Activated naive CD4-positive, alpha-beta T cell treated with anti-CD3 and anti-CD28 coated beads, Interleukin-2, amount 10 ng/mL, durations not matched to agents 7 days and 5 days (primary cell): ENCODE results near the gene DHX29.

Source experiments
- CTCF ChIA-PET: fragments of 350-600 bp; sonication (Branson Sonifier 250); formaldehyde crosslinking; loops from one replicate; lab custom pipeline; 2021; ENCODE audit warnings: antibody characterized with exemption; lab: Charles Lee
- DNase-seq: peaks from one replicate; pipeline ENCODE4 v3.0.0-alpha.2; 2020
- H3K27ac Mint-ChIP-seq: one replicate; pipeline ENCODE4 v1.8.0; 2021; ENCODE audit warnings: mild to moderate bottlenecking, moderate library complexity, mixed read lengths
- H3K27me3 Mint-ChIP-seq: one replicate; pipeline ENCODE4 v1.8.0; 2021; ENCODE audit warnings: mild to moderate bottlenecking, mixed read lengths
- H3K36me3 Mint-ChIP-seq: one replicate; pipeline ENCODE4 v1.8.0; 2021; ENCODE audit warnings: mixed read lengths
- H3K4me1 Mint-ChIP-seq: one replicate; pipeline ENCODE4 v1.8.0; 2021; ENCODE audit warnings: mixed read lengths
- H3K4me3 Mint-ChIP-seq: one replicate; pipeline ENCODE4 v1.8.0; 2021; ENCODE audit warnings: mild to moderate bottlenecking, moderate library complexity, mixed read lengths
- H3K9me3 Mint-ChIP-seq: one replicate; pipeline ENCODE4 v1.8.0; 2021; ENCODE audit warnings: mixed read lengths

DHX29 gene

GRCh38 chr5:55307383-55308253 lies at the start of gene DHX29, which contains the start of gene MTREX:
Gene DHX29 (minus strand): TSS chr5:55307694. CDS start chr5:55307573, 121 bp downstream.
Gene MTREX (plus strand): TSS chr5:55307989. CDS start chr5:55308014, 25 bp downstream.
- Mint-ChIP-seq H3K36me3 (peaks cover 21% of the 10 kb centered on the region), H3K4me1 (peaks cover 25% of the 10 kb centered on the region), H3K27me3 (no peaks in the 10 kb centered on the region), H3K9me3 (no peaks in the 10 kb centered on the region), H3K27ac (no peak within 1 kb of the TSS), H3K4me3 (no peak within 1 kb of the TSS)
- peak; percentile 92 for DNase-seq
- CTCF ChIA-PET, result interaction anchor here (0.6 to 2.1 kb wide), 3 partner anchors 135 to 401 kb away, joined by 3 to 6 read pairs (median 3); no protein-coding TSS in a partner anchor

DNA sequence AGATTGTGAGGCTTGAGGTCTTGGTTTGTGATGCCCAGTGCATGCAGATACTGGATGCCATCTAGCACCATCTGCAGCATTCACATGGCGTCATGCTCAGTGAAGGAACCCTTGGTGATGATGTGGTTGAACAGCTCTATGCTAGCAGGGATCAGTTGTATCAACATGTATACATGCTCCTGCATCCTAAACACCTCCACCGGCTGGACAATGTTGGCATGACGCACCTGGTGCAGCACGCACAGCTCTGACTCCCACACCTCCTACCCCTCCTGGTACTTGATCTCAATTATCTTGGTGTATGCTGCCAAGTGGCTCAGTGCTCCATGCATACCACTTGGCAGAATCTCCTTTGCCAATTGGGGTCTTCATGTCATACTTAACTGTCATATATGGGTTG lies 49.4 kb upstream of the DHX29 start:
- Mint-ChIP-seq H3K36me3 (peaks cover 49% of the 10 kb centered on the region), H3K27me3 (no peaks in the 10 kb centered on the region), H3K27ac (no peak overlapping the region), H3K9me3 (no peaks in the 10 kb centered on the region), H3K4me1 (no peaks in the 10 kb centered on the region), H3K4me3 (no peak overlapping the region)
- CTCF ChIA-PET, result interaction anchor here (0.5 kb wide), 1 partner anchor 160 kb away, joined by 3 read pairs; no protein-coding TSS in a partner anchor
- DNase-seq, result no peak

DNA sequence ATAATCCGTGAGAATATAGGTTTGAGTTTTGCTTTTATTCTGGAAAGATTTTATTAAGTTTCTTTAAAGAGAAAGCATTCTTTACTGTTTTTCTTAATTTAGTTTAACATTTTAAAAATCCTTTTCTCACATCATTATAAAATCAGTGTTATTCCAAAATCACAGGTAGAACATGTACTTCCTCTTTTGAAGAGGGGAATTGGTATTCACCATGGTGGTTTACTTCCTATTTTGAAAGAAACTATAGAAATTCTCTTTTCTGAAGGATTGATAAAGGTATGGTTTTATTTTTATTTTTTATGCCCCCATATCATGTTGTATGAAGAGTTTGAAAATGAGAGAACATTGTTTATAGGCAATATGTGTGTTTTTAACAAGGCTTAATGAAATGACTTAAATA lies 43.3 kb upstream of the DHX29 start:
- Mint-ChIP-seq H3K27me3 (no peaks in the 10 kb centered on the region), H3K4me3 (no peak overlapping the region), H3K9me3 (peaks cover 3% of the 10 kb centered on the region), H3K4me1 (peaks cover 4% of the 10 kb centered on the region), H3K27ac (no peak overlapping the region), H3K36me3 (peaks cover 57% of the 10 kb centered on the region)
- CTCF ChIA-PET, result no interaction called here
- DNase-seq, result no peak

GRCh38 chr5:55347786-55348185 lies 40.3 kb upstream of the DHX29 start:
- Mint-ChIP-seq H3K4me1 (peaks cover 6% of the 10 kb centered on the region), H3K27ac (no peak overlapping the region), H3K4me3 (no peak overlapping the region), H3K9me3 (peaks cover 3% of the 10 kb centered on the region), H3K36me3 (peaks cover 61% of the 10 kb centered on the region), H3K27me3 (no peaks in the 10 kb centered on the region)
- no peak for DNase-seq
- CTCF ChIA-PET, result interaction anchor here (2.2 kb wide), 1 partner anchor 344 kb away, joined by 6 read pairs; no protein-coding TSS in a partner anchor

- peaks cover 6% of the 10 kb centered on the region for H3K4me1 Mint-ChIP-seq
- H3K27ac Mint-ChIP-seq, result no peak overlapping the region
- H3K27me3 Mint-ChIP-seq, result no peaks in the 10 kb centered on the region
- H3K9me3 Mint-ChIP-seq, result peaks cover 3% of the 10 kb centered on the region
- no peak overlapping the region for H3K4me3 Mint-ChIP-seq
- no peak for DNase-seq
- CTCF ChIA-PET, result interaction anchor here (0.7 kb wide), 1 partner anchor 17 kb away, joined by 3 read pairs; no protein-coding TSS in a partner anchor
- H3K36me3 Mint-ChIP-seq, result peaks cover 58% of the 10 kb centered on the region
These were observed 37.8 kb upstream of the DHX29 start for GRCh38 chr5:55345327-55345726.

- Mint-ChIP-seq H3K36me3 (peaks cover 53% of the 10 kb centered on the region), H3K27me3 (no peaks in the 10 kb centered on the region), H3K4me1 (peaks cover 6% of the 10 kb centered on the region), H3K4me3 (no peak overlapping the region), H3K9me3 (peaks cover 3% of the 10 kb centered on the region), H3K27ac (no peak overlapping the region)
- peak; percentile 77 for DNase-seq
- CTCF ChIA-PET, result interaction anchor here (0.9 to 2.7 kb wide), 2 partner anchors 347 to 357 kb away, joined by 3 to 14 read pairs; no protein-coding TSS in a partner anchor
These were observed 37.0 kb upstream of the DHX29 start for GRCh38 chr5:55344392-55344992.

DNA sequence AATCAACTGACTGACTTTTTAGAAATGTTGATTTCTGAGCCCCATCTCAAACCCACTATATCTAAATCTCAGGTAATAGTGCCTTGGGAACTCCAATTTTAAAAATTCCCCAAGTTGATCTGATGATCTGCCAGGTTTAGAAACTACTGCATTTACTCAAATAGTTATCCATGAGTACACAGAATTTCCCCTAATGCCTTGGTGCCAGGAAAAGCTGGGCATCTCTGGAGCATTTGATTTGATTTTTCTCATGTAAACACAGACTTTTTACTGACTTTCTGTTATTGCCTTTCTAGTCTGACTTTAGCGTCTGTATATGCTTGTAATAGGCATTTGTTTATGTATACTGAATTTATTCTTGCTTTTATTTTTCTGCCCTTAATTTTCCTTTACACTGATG lies 36.1 kb upstream of the DHX29 start:
- H3K9me3 Mint-ChIP-seq, result peaks cover 3% of the 10 kb centered on the region
- H3K4me1 Mint-ChIP-seq, result peaks cover 10% of the 10 kb centered on the region
- no peak overlapping the region for H3K4me3 Mint-ChIP-seq
- H3K27me3 Mint-ChIP-seq, result no peaks in the 10 kb centered on the region
- peaks cover 52% of the 10 kb centered on the region for H3K36me3 Mint-ChIP-seq
- H3K27ac Mint-ChIP-seq, result no peak overlapping the region
- CTCF ChIA-PET, result interaction anchor here (0.6 to 2.7 kb wide), 7 partner anchors 11 to 1071 kb away, joined by 3 to 14 read pairs (median 3); no protein-coding TSS in a partner anchor
- DNase-seq, result no peak

DNA sequence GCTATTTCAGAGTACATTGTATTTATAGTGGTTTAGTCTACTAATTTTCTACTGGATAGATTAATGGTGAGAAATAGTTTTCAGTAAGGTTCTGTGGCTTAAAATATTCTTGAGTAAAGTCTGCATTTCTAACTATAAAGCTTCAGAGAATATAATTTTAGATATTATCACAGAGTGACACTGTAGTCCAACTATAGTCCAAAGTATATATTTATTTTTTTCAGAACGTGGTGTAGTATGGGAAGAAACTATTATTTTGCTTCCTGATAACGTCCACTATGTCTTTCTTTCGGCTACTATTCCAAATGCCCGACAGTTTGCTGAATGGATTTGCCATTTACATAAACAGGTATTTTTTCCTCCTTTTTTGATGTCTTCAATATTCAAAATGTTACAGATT lies 35.6 kb upstream of the DHX29 start:
- peaks cover 3% of the 10 kb centered on the region for H3K9me3 Mint-ChIP-seq
- CTCF ChIA-PET, result interaction anchor here (0.6 to 2.7 kb wide), 6 partner anchors 11 to 349 kb away, joined by 3 to 14 read pairs (median 4); no protein-coding TSS in a partner anchor
- H3K4me1 Mint-ChIP-seq, result peaks cover 14% of the 10 kb centered on the region
- DNase-seq, result no peak
- no peak overlapping the region for H3K4me3 Mint-ChIP-seq
- H3K27me3 Mint-ChIP-seq, result no peaks in the 10 kb centered on the region
- peaks cover 47% of the 10 kb centered on the region for H3K36me3 Mint-ChIP-seq
- H3K27ac Mint-ChIP-seq, result no peak overlapping the region

- no peaks in the 10 kb centered on the region for H3K9me3 Mint-ChIP-seq
- H3K27me3 Mint-ChIP-seq, result no peaks in the 10 kb centered on the region
- no peak overlapping the region for H3K4me3 Mint-ChIP-seq
- H3K4me1 Mint-ChIP-seq, result peaks cover 14% of the 10 kb centered on the region
- peak overlapping the region; percentile 45 for H3K27ac Mint-ChIP-seq
- H3K36me3 Mint-ChIP-seq, result peaks cover 31% of the 10 kb centered on the region
- CTCF ChIA-PET, result interaction anchor here (0.6 kb wide), 1 partner anchor 855 kb away, joined by 3 read pairs; no protein-coding TSS in a partner anchor
- DNase-seq, result no peak
These were observed 31.3 kb upstream of the DHX29 start for GRCh38 chr5:55338810-55339243.

DNA sequence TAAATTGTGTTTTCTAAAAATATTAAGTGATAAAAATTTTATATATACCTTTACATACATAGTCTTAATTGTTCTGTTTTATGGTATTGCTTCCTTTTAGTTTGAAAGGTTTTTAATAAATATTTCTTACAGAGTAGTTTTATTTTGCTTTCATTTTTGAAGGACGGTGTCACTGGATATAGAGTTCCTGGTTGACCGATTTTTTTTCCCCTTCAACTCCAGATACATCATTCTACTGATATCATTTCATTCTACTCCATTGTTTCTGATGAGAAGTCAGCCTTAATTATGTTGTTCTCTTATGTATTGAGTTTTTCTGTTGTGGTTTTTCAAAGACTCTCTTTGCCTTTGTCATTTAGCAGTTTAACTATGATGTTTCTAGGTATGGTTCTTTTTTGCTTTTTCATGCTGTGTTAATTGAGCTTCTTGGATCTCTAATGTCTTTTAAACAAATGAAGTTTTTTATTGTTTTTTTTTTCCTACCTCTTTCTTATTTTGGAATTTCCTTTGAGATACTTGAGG lies 30.7 kb upstream of the DHX29 start:
- H3K36me3 Mint-ChIP-seq, result peaks cover 28% of the 10 kb centered on the region
- no peak overlapping the region for H3K4me3 Mint-ChIP-seq
- no peak for DNase-seq
- peaks cover 14% of the 10 kb centered on the region for H3K4me1 Mint-ChIP-seq
- CTCF ChIA-PET, result no interaction called here
- no peaks in the 10 kb centered on the region for H3K27me3 Mint-ChIP-seq
- H3K27ac Mint-ChIP-seq, result no peak overlapping the region
- no peaks in the 10 kb centered on the region for H3K9me3 Mint-ChIP-seq

DNA sequence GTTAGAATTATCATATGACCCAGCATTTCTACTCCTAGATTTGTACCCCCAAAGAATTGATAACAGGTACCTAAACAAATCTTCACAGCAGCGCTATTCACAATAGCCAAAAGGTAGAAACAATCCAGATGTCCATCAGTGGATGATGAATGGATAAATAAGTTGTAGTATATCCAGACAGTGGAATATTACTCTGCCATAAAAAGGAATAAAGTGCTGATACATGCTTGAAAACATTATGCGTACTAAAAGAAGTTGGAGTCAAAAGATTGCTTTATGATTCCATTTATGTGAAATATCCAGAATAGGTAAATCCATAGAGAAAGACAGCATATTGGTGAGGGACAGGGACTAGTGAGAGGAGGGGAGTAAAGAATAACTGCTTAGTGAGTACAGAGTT lies 26.3 kb upstream of the DHX29 start:
- CTCF ChIA-PET, result no interaction called here
- no peaks in the 10 kb centered on the region for H3K9me3 Mint-ChIP-seq
- H3K36me3 Mint-ChIP-seq, result peaks cover 35% of the 10 kb centered on the region
- H3K4me1 Mint-ChIP-seq, result peaks cover 16% of the 10 kb centered on the region
- H3K27me3 Mint-ChIP-seq, result no peaks in the 10 kb centered on the region
- no peak overlapping the region for H3K27ac Mint-ChIP-seq
- H3K4me3 Mint-ChIP-seq, result no peak overlapping the region
- DNase-seq, result no peak

GRCh38 chr5:55333017-55333416 lies 25.5 kb upstream of the DHX29 start:
- H3K27ac Mint-ChIP-seq, result no peak overlapping the region
- CTCF ChIA-PET, result interaction anchor here (0.9 to 1.1 kb wide), 2 partner anchors 11 to 359 kb away, joined by 3 to 4 read pairs; no protein-coding TSS in a partner anchor
- peaks cover 40% of the 10 kb centered on the region for H3K36me3 Mint-ChIP-seq
- no peak for DNase-seq
- no peaks in the 10 kb centered on the region for H3K9me3 Mint-ChIP-seq
- no peak overlapping the region for H3K4me3 Mint-ChIP-seq
- peaks cover 10% of the 10 kb centered on the region for H3K4me1 Mint-ChIP-seq
- H3K27me3 Mint-ChIP-seq, result no peaks in the 10 kb centered on the region

GRCh38 chr5:55331321-55331720 lies 23.8 kb upstream of the DHX29 start:
- Mint-ChIP-seq H3K27ac (no peak overlapping the region), H3K9me3 (no peaks in the 10 kb centered on the region), H3K27me3 (no peaks in the 10 kb centered on the region), H3K4me1 (peaks cover 18% of the 10 kb centered on the region), H3K36me3 (peaks cover 42% of the 10 kb centered on the region), H3K4me3 (no peak overlapping the region)
- CTCF ChIA-PET, result interaction anchor here (1.9 kb wide), 1 partner anchor 11 kb away, joined by 5 read pairs; no protein-coding TSS in a partner anchor
- no peak for DNase-seq

GRCh38 chr5:55327281-55327680 lies 19.8 kb upstream of the DHX29 start:
- no peak overlapping the region for H3K4me3 Mint-ChIP-seq
- no peaks in the 10 kb centered on the region for H3K9me3 Mint-ChIP-seq
- H3K4me1 Mint-ChIP-seq, result peaks cover 23% of the 10 kb centered on the region
- no peak for DNase-seq
- peaks cover 35% of the 10 kb centered on the region for H3K36me3 Mint-ChIP-seq
- peak overlapping the region; percentile 50 for H3K27ac Mint-ChIP-seq
- no peaks in the 10 kb centered on the region for H3K27me3 Mint-ChIP-seq
- CTCF ChIA-PET, result interaction anchor here (0.6 to 1.3 kb wide), 2 partner anchors 16 to 1517 kb away, joined by 3 to 4 read pairs; no protein-coding TSS in a partner anchor
